GM12875 (cell line): ENCODE results near the gene P2RY2.

Source experiments
- H3K4me3 ChIP-seq: one replicate; pipeline ENCODE4 v1.5.1; 2011; ENCODE audit warnings: low read depth, low read length, control low read depth
- CTCF ChIP-seq: IDR thresholded peaks from 2 replicates; pipeline ENCODE4 v1.5.1; 2011; ENCODE audit warnings: low read depth, mild to moderate bottlenecking, control low read depth, inconsistent platforms, low read length, moderate library complexity, borderline replicate concordance; ENCODE audit not compliant: insufficient read depth

Gene P2RY2

GRCh38 chr11:73174495-73174791, 43.6 kb upstream of the P2RY2 start:
- TF ChIP-seq CTCF: no peak
- no peak overlapping the region for H3K4me3 ChIP-seq

GRCh38 chr11:73175551-73176144, 42.4 kb upstream of the P2RY2 start:
- no peak for TF ChIP-seq CTCF
- H3K4me3 ChIP-seq: no peak overlapping the region

DNA sequence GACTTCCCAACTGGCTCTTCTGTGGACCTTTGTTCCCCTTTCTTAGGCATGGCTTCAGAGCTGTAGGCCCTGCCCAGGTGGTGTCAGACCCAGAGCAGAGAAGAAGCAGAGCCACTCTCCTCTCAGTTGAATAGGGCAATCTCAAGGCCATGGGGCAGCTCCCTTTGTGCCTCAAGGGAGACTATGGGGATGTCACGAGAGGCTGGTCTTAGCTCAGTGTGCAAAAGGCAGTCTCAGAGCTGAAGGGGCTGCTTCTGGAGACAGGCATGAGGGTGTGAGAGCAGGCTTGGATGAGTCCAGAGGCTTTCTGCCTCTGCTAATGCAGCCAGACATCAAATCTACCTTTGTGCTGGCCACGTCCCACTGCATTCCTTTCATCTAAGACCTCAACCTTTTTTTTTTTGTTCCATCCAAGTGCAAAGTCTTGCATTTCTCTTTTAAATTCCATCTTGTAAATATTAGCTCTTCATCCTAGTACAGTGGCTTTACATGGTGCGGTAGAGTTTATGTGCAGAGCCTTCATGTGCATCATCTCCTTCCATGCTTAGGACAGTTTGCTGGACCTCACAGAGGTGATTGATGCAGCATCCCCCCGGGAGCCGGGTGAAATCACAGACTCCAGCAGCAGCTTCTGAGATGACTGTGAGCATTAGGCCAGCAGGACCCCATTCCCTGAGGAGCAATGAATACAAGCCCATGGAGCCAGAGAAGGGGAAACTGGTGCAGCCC, 41.8 kb upstream of the P2RY2 start:
- no peak overlapping the region for H3K4me3 ChIP-seq
- TF ChIP-seq CTCF: no peak

DNA sequence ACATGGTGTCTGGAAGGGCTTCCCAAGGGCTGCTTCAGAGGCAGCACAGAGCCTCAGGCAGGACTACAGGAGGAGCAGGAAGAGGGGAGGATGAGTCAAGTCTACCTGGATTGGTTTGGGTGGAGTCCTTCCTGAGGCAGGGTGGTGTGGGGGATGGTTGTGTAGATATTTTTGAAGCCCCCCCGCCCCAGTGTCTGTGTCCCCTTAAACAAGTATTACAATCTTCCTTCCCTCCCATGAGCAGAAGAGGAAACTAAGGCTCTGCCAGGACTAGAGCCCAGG, 41.3 kb upstream of the P2RY2 start:
- TF ChIP-seq CTCF: no peak

GRCh38 chr11:73177380-73177777, 40.7 kb upstream of the P2RY2 start:
- no peak for TF ChIP-seq CTCF
- no peak overlapping the region for H3K4me3 ChIP-seq

More for the DNA sequence above, 41.3 kb upstream of the P2RY2 start:
- no peak overlapping the region for H3K4me3 ChIP-seq

GRCh38 chr11:73177778-73178539, 40.1 kb upstream of the P2RY2 start:
- peak; percentile 77 for TF ChIP-seq CTCF
- no peak overlapping the region for H3K4me3 ChIP-seq

- no peak for TF ChIP-seq CTCF
- H3K4me3 ChIP-seq: no peak overlapping the region
Measured at GRCh38 chr11:73178681-73179080, 39.4 kb upstream of the P2RY2 start.
